ENCODE measurements around the gene SNX9. TPM values are rescaled to one million over a fixed set of nuclear protein-coding genes. Genes with fewer than 3 reads are reported as not detected.
A peak's percentile ranks its signal among the peaks of the same experiment; 100 is the strongest.

SNX9 gene
- total RNA-seq, 2 experiments from 2014 or later = 44.9 to 45.1 TPM

DNA sequence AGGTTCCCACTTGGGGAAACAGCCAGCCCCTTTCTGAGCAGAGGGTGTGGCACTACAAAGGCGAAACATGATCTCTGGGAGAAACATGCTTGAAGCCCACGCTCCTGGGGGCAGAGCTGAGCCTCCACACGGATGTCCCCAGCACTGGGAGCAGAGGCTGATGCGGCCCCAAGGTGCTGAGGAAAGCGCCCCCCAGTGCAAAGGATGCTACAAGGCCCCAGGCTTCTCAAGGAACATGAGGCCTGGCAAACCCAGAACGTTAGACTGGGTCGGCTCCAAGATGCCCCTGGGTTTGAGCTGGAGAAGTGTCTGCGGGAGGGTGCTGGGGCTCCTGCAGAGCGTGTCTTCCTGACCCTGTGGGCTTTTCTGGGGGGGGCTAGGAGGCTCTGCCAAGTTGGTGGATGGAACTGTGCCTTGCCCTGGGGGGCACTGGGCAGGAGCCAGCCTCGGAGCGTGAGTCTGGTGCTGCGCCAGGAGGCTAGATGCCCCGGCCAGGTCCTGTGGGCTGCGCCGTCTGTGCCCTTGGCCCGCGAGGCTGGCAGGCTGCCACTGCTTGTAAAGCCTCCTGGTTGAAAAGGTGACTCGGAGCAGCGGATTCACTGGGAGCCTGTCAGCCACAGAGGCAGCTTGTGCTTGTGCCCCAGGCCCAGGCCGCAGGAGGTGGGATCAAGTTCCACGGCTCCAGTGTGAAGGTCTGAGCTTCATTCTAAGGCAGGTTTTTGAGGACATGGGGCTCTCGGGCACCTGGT, 166.7 kb downstream of the SNX9 start:
- TF ChIP-seq, protein P1, sequence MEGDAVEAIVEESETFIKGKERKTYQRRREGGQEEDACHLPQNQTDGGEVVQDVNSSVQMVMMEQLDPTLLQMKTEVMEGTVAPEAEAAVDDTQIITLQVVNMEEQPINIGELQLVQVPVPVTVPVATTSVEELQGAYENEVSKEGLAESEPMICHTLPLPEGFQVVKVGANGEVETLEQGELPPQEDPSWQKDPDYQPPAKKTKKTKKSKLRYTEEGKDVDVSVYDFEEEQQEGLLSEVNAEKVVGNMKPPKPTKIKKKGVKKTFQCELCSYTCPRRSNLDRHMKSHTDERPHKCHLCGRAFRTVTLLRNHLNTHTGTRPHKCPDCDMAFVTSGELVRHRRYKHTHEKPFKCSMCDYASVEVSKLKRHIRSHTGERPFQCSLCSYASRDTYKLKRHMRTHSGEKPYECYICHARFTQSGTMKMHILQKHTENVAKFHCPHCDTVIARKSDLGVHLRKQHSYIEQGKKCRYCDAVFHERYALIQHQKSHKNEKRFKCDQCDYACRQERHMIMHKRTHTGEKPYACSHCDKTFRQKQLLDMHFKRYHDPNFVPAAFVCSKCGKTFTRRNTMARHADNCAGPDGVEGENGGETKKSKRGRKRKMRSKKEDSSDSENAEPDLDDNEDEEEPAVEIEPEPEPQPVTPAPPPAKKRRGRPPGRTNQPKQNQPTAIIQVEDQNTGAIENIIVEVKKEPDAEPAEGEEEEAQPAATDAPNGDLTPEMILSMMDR (IDR thresholded peaks at IDR 0.05) = no peak
- Mint-ChIP-seq H3K4me1 (ENCODE audit: low read depth) (peaks cover 47% of the 10 kb centered on the region), H3K27me3 (no peaks in the 10 kb centered on the region), H3K36me3 (ENCODE audit: low read depth) (peaks cover 2% of the 10 kb centered on the region), H3K27ac (peak overlapping the region; percentile 80), H3K4me3 (peak overlapping the region; percentile 62), H3K9me3 (no peaks in the 10 kb centered on the region)
- peak; percentile 44 for DNase-seq
- intact Hi-C loops (cut with micrococcal nuclease) = no loop called here
- peak; percentile 29 for ATAC-seq
- CTCF ChIA-PET = interaction anchor here (0.7 to 2.6 kb wide), 4 partner anchors 10 to 83 kb away, joined by 3 to 8 read pairs (median 5); no protein-coding TSS in a partner anchor
- POLR2A ChIA-PET = interaction anchor here (0.6 to 2.3 kb wide), 4 partner anchors 10 to 584 kb away, joined by 4 to 5 read pairs (median 4); no protein-coding TSS in a partner anchor

DNA sequence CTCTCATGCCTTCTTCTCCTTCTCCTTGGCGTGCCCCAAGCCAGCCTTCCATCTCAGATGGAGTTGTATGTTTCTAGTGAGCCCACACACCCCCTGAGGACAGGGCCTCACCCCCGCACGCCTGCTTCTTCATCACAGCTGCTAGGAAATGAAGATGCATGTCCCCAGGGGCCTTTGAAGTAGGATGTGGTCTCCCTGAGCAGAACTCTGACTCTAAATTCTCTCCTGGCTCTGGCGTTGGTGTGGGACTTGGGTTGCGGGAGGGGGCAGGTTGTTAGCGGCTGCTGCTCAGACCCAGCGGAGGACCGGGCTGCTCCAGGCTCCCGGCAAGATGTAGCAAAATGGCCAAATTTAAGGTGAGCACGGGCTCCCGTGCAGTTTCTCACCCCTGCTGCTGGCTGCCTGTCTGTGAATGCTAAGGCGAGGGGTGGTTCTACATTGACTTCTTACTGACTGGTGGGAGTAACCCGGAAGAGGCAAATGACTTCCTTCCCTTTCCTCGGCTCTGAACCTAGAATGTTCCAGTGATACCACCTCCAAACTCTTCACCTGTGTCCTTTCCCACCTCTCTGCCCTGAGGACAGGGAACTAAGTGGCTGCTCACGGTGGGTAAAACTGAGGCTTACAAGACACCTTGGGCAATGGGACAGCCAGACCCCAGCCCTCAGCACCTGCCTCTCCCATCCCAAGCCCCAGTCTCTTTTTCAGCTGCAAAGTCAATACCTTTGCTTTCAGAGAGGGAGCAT, 167.4 kb downstream of the SNX9 start:
- CTCF ChIA-PET = interaction anchor here (0.7 to 2.6 kb wide), 4 partner anchors 9 to 82 kb away, joined by 3 to 8 read pairs (median 5); no protein-coding TSS in a partner anchor
- intact Hi-C loops (cut with micrococcal nuclease) = no loop called here

DNA sequence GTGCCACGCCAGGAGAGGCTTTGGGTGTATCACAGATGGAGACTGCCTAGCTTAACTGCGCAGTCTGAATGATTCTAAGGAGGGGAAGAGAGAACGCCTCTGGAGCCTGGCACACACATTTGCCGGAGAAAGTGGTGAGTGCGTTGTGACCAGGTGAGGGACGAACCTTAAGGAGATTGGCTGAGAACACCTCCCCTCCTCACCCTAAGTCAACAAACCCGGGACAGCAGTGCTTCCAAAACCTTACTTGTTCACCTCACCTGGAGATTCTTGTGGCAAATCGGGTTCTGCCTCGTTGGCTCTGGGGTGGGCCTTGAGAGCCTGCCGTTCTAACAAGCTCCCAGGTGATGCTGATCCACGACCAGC, 168.0 kb downstream of the SNX9 start:
- no peaks in the 10 kb centered on the region for H3K36me3 Mint-ChIP-seq (ENCODE audit: low read depth)
- ChIA-PET CTCF (interaction anchor here (1.8 kb wide), 1 partner anchor 8 kb away, joined by 7 read pairs; no protein-coding TSS in a partner anchor), POLR2A (interaction anchor here (0.9 to 2.3 kb wide), 4 partner anchors 9 to 57 kb away, joined by 3 to 5 read pairs (median 4); no protein-coding TSS in a partner anchor)
- no peaks in the 10 kb centered on the region for H3K27me3 Mint-ChIP-seq
- TF ChIP-seq, protein P1 (IDR thresholded peaks at IDR 0.05) = no peak
- intact Hi-C loops (cut with micrococcal nuclease) = no loop called here
- ATAC-seq (no peak), DNase-seq (no peak)
- no peak overlapping the region for H3K4me3 Mint-ChIP-seq
- H3K4me1 Mint-ChIP-seq (ENCODE audit: low read depth) = peaks cover 40% of the 10 kb centered on the region
- H3K9me3 Mint-ChIP-seq = no peaks in the 10 kb centered on the region
- H3K27ac Mint-ChIP-seq = peak overlapping the region; percentile 80

More for the DNA sequence above, 167.4 kb downstream of the SNX9 start:
- Mint-ChIP-seq H3K36me3 (ENCODE audit: low read depth) (no peaks in the 10 kb centered on the region), H3K4me3 (peak overlapping the region; percentile 62), H3K4me1 (ENCODE audit: low read depth) (peaks cover 39% of the 10 kb centered on the region), H3K27ac (peak overlapping the region; percentile 80), H3K27me3 (no peaks in the 10 kb centered on the region), H3K9me3 (no peaks in the 10 kb centered on the region)
- POLR2A ChIA-PET = interaction anchor here (0.6 to 2.3 kb wide), 5 partner anchors 10 to 585 kb away, joined by 3 to 5 read pairs (median 4); no protein-coding TSS in a partner anchor
- peak; percentile 74 for ATAC-seq
- peak; percentile 67 for DNase-seq
- TF ChIP-seq, protein P1 (IDR thresholded peaks at IDR 0.05) = no peak

DNA sequence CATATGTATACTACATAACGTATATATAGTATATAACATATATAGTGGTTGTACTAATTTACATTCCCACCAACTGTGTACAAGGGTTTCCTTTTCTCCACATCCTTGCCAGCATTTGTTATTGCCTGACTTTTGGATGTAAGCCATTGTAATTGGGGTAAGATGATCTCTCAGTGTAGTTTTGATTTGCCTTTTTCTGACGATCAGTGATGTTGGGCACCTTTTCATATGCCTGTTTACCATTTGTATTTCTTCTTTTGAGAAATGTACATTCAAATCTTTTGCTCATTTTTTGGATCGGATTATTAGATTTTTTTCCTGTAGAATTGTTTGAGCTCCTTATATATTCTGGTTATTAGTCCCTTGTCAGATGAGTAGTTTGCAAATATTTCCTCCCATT, 170.0 kb downstream of the SNX9 start:
- ChIA-PET POLR2A (interaction anchor here (0.6 to 1.0 kb wide), 3 partner anchors 10 to 611 kb away, joined by 3 to 5 read pairs (median 3); no protein-coding TSS in a partner anchor), CTCF (interaction anchor here (0.8 to 2.5 kb wide), 3 partner anchors 9 to 34 kb away, joined by 3 to 8 read pairs (median 4); no protein-coding TSS in a partner anchor)
- no peak overlapping the region for H3K27ac Mint-ChIP-seq
- H3K27me3 Mint-ChIP-seq = no peaks in the 10 kb centered on the region
- DNase-seq (no peak), ATAC-seq (no peak)
- no peaks in the 10 kb centered on the region for H3K36me3 Mint-ChIP-seq (ENCODE audit: low read depth)
- TF ChIP-seq, protein P1 (IDR thresholded peaks at IDR 0.05) = no peak
- H3K4me3 Mint-ChIP-seq = no peak overlapping the region
- H3K9me3 Mint-ChIP-seq = no peaks in the 10 kb centered on the region
- H3K4me1 Mint-ChIP-seq (ENCODE audit: low read depth) = peaks cover 47% of the 10 kb centered on the region
- intact Hi-C loops (cut with micrococcal nuclease) = no loop called here
